ENCODE data around the gene IWS1.
"Not testable (repeated sequence)": the region's sequence is repeated elsewhere in the genome, so short reads cannot be mapped to it uniquely, and the experiment has no call there.

The IWS1 gene

GRCh38 chr2:127526132-127527000, at the start of gene IWS1:
TSS of gene IWS1 (minus strand) at chr2:127526489. CDS start at chr2:127526208, 281 bp downstream.
- DNase-seq = peak; percentile 90

GRCh38 chr2:127575941-127576432, 49.7 kb upstream of the IWS1 start:
- DNase-seq = no peak

GRCh38 chr2:127575185-127575765, 49.0 kb upstream of the IWS1 start:
- DNase-seq = no peak

- DNase-seq = no peak
Measured at GRCh38 chr2:127574656-127575055, 48.4 kb upstream of the IWS1 start.

- DNase-seq = no peak
Measured at GRCh38 chr2:127573771-127574170, 47.5 kb upstream of the IWS1 start.

- DNase-seq = no peak
Measured at GRCh38 chr2:127573298-127573697, 47.0 kb upstream of the IWS1 start.

- no peak for DNase-seq
Measured at GRCh38 chr2:127572841-127573240, 46.6 kb upstream of the IWS1 start.

GRCh38 chr2:127572352-127572751, 46.1 kb upstream of the IWS1 start:
- DNase-seq = not testable (repeated sequence)

GRCh38 chr2:127570282-127571250, 44.3 kb upstream of the IWS1 start:
- DNase-seq = no peak

- DNase-seq = no peak
Measured at GRCh38 chr2:127569666-127570065, 43.4 kb upstream of the IWS1 start.

- DNase-seq = no peak
Measured at GRCh38 chr2:127568128-127568527, 41.8 kb upstream of the IWS1 start.

- no peak for DNase-seq
Measured at GRCh38 chr2:127567351-127567854, 41.1 kb upstream of the IWS1 start.

GRCh38 chr2:127566576-127566975, 40.3 kb upstream of the IWS1 start:
- DNase-seq = no peak

- no peak for DNase-seq
Measured at GRCh38 chr2:127566139-127566417, 39.8 kb upstream of the IWS1 start.

GRCh38 chr2:127565261-127566138, 39.2 kb upstream of the IWS1 start:
- DNase-seq = no peak

- DNase-seq = no peak
Measured at GRCh38 chr2:127564429-127565260, 38.4 kb upstream of the IWS1 start.

GRCh38 chr2:127563458-127564428, 37.5 kb upstream of the IWS1 start:
- no peak for DNase-seq

- DNase-seq = no peak
Measured at GRCh38 chr2:127562936-127563335, 36.6 kb upstream of the IWS1 start.

GRCh38 chr2:127561371-127561770, 35.1 kb upstream of the IWS1 start:
- no peak for DNase-seq

GRCh38 chr2:127560931-127561280, 34.6 kb upstream of the IWS1 start:
- DNase-seq = no peak

Data from NCI-H1048 (cell line).